HG03521 (cell line): ENCODE results near the gene METTL4.

Experiments used
- ATAC-seq: cut with Tn5 transposase; IDR thresholded peaks from one replicate; pipeline ENCODE4 v1.9.1; 2021; ENCODE audit warnings: mild to moderate bottlenecking, moderate library complexity; ENCODE audit not compliant: unreplicated experiment

METTL4 gene

GRCh38 chr18:2522112-2522511 lies 49.2 kb downstream of the METTL4 start:
- ATAC-seq, result no peak

- ATAC-seq, result no peak
These were observed 52.8 kb downstream of the METTL4 start for GRCh38 chr18:2518473-2518872.

GRCh38 chr18:2515908-2516625 lies 55.2 kb downstream of the METTL4 start:
- no peak for ATAC-seq

DNA sequence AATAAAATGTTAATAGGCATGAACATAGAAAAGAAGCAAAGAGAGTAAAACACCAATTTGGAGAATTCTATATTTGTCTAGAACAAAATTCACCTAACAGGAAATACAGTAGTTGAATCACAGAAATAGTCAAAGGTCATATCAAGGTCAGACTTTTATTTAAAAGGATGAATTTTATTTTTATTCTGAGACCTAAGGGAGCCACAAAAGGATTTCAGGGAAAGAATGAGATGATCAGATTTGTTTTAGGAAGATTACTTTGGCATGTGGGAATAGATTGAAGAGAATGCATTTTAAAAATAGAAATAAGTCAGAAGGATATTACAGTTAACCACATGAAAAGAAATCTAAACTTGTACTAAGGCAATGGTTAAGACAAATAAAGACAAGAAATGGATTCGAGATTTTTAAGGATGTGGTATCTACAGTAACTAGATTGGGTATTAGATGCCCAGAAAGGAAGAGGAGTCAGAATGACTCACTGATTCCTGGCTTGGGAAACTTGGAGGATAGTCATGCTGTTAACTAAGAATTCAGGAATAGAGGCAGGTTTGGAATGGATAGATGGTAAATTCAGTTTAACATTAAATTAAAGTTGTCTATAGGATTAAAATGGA lies 56.0 kb downstream of the METTL4 start:
- no peak for ATAC-seq

GRCh38 chr18:2513616-2514015 lies 57.7 kb downstream of the METTL4 start:
- ATAC-seq, result no peak

GRCh38 chr18:2512059-2512458 lies 59.2 kb downstream of the METTL4 start:
- no peak for ATAC-seq

DNA sequence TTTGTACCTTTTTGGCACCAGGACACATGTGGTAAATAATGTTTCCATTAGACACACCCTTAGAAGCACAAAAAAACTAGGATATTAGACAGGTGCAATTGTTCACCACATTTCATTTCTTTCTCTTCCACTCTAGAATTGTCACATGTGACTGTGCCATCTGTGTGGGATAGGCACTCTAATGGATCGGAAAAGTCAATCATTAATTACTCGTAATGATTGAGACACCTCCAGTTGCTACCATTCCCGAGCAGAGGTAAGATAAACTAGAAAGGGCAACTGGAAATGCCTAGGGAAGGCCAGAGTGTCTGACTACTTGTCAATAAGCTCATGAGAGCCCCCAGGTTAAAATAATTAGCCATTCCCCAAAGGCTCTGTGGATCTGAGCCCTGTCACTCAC lies 59.9 kb downstream of the METTL4 start:
- ATAC-seq, result no peak

GRCh38 chr18:2510416-2510815 lies 60.9 kb downstream of the METTL4 start:
- no peak for ATAC-seq

GRCh38 chr18:2508678-2509077 lies 62.6 kb downstream of the METTL4 start:
- ATAC-seq, result no peak

GRCh38 chr18:2508155-2508554 lies 63.1 kb downstream of the METTL4 start:
- ATAC-seq, result no peak

DNA sequence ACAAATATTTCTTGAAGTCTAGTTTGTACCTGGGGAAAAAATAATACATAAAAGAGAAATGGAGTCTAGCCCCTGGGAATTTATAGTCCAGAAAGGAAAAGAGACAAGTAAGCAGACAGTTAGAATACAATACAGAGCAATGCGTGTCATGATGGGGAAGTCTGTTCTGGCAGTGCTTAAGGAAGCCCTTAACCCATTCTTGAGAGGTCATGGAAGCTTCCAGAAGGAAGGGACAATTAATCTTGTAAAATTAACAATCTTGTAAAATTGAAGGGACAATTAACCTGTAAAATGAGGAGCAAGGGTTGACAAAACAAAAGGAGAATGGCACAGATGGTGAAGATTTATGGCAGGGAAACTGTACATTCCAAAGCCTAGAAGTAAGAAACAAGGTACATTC lies 66.7 kb downstream of the METTL4 start:
- no peak for ATAC-seq

GRCh38 chr18:2502880-2503279 lies 68.4 kb downstream of the METTL4 start:
- ATAC-seq, result no peak

DNA sequence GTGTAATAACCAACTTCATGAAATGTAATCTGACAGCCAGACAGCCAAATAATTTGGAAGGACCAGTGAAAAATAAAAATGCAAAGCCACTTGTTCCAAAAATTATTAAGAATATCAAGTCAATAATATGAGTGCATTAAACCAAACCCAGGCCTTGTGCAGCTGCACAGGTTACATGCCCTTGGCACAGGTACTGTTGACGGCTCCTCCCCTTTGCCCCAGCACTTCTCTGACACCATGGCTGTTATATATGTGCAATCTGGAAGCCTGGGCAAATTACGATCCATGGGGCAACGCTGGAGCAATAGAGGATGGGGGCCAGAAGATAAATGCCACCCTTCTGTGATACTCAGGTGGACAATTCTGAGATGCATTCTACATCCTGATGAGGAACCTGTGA lies 68.9 kb downstream of the METTL4 start:
- ATAC-seq, result no peak

- ATAC-seq, result no peak
These were observed 73.5 kb downstream of the METTL4 start for GRCh38 chr18:2497797-2498196.

- no peak for ATAC-seq
These were observed 75.9 kb downstream of the METTL4 start for GRCh38 chr18:2495381-2495780.

- no peak for ATAC-seq
These were observed 76.4 kb downstream of the METTL4 start for GRCh38 chr18:2494921-2495320.
